ENCODE data around the gene RAB3IP.

The RAB3IP gene

GRCh38 chr12:69738351-69739286 lies at the start of gene RAB3IP:
TSS of gene RAB3IP (plus strand) at chr12:69738860. CDS start at chr12:69755409, 16,549 bp downstream.
- peak within 1 kb of the TSS; percentile 98 for H2AFZ ChIP-seq (ENCODE audit: low read length)
- H4K20me1 ChIP-seq (ENCODE audit: insufficient read depth, low read length, poor library complexity, severe bottlenecking), result peaks cover 21% of the 10 kb centered on the region
- no peaks in the 10 kb centered on the region for H3K9me3 ChIP-seq (ENCODE audit: insufficient read depth, low read depth, low read length)
- peak within 1 kb of the TSS; percentile 87 for H3K4me3 ChIP-seq (ENCODE audit: low read length, poor library complexity, severe bottlenecking)
- H3K9ac ChIP-seq (ENCODE audit: low read depth, low read length, poor library complexity, severe bottlenecking), result peak within 1 kb of the TSS; percentile 70
- no peaks in the 10 kb centered on the region for H3K36me3 ChIP-seq (ENCODE audit: insufficient read depth, low read length)
- no peaks in the 10 kb centered on the region for H3K27me3 ChIP-seq (ENCODE audit: insufficient read depth, low read length, poor library complexity, severe bottlenecking)
- peak; percentile 54 for TF ChIP-seq CTCF (conservative IDR thresholded peaks at IDR 0.05; ENCODE audit: low read length)
- TF ChIP-seq EZH2phosphoT487 (IDR thresholded peaks at IDR 0.05; ENCODE audit: borderline replicate concordance), result no peak
- no peaks in the 10 kb centered on the region for H3K9me2 ChIP-seq (replicated peaks; ENCODE audit: low read depth, low read length)
- H3K4me1 ChIP-seq (ENCODE audit: insufficient read depth, low read length, poor library complexity, severe bottlenecking), result peaks cover 36% of the 10 kb centered on the region
- H3K4me2 ChIP-seq (ENCODE audit: low read depth, low read length, poor library complexity, severe bottlenecking), result peak within 1 kb of the TSS; percentile 91
- no peaks in the 10 kb centered on the region for H3F3A ChIP-seq (ENCODE audit: low read depth)
- H3K79me2 ChIP-seq (ENCODE audit: insufficient read depth, low read length), result peaks cover 39% of the 10 kb centered on the region

GRCh38 chr12:69689638-69690037 lies 49.0 kb upstream of the RAB3IP start:
- H3K9ac ChIP-seq (ENCODE audit: low read depth, low read length, poor library complexity, severe bottlenecking), result no peak overlapping the region
- H3K9me2 ChIP-seq (replicated peaks; ENCODE audit: low read depth, low read length), result no peaks in the 10 kb centered on the region
- H3F3A ChIP-seq (ENCODE audit: low read depth), result no peaks in the 10 kb centered on the region
- H3K36me3 ChIP-seq (ENCODE audit: insufficient read depth, low read length), result no peaks in the 10 kb centered on the region
- no peak for TF ChIP-seq EZH2phosphoT487 (IDR thresholded peaks at IDR 0.05; ENCODE audit: borderline replicate concordance)
- TF ChIP-seq CTCF (conservative IDR thresholded peaks at IDR 0.05; ENCODE audit: low read length), result no peak
- no peak overlapping the region for H3K4me3 ChIP-seq (ENCODE audit: low read length, poor library complexity, severe bottlenecking)
- no peaks in the 10 kb centered on the region for H3K9me3 ChIP-seq (ENCODE audit: insufficient read depth, low read depth, low read length)
- H3K79me2 ChIP-seq (ENCODE audit: insufficient read depth, low read length), result no peaks in the 10 kb centered on the region
- H4K20me1 ChIP-seq (ENCODE audit: insufficient read depth, low read length, poor library complexity, severe bottlenecking), result no peaks in the 10 kb centered on the region
- H2AFZ ChIP-seq (ENCODE audit: low read length), result peak overlapping the region; percentile 48; the same call in 1 of the 2 replicates
- H3K27me3 ChIP-seq (ENCODE audit: insufficient read depth, low read length, poor library complexity, severe bottlenecking), result no peaks in the 10 kb centered on the region
- H3K4me1 ChIP-seq (ENCODE audit: insufficient read depth, low read length, poor library complexity, severe bottlenecking), result no peaks in the 10 kb centered on the region
- no peak overlapping the region for H3K4me2 ChIP-seq (ENCODE audit: low read depth, low read length, poor library complexity, severe bottlenecking)

GRCh38 chr12:69694123-69694522 lies 44.5 kb upstream of the RAB3IP start:
- TF ChIP-seq CTCF (conservative IDR thresholded peaks at IDR 0.05; ENCODE audit: low read length) (no peak), EZH2phosphoT487 (IDR thresholded peaks at IDR 0.05; ENCODE audit: borderline replicate concordance) (no peak)

More at GRCh38 chr12:69694123-69694522, 44.5 kb upstream of the RAB3IP start:
- H2AFZ ChIP-seq (ENCODE audit: low read length), result no peak overlapping the region; the same call in 1 of the 2 replicates
- H4K20me1 ChIP-seq (ENCODE audit: insufficient read depth, low read length, poor library complexity, severe bottlenecking), result no peaks in the 10 kb centered on the region
- no peaks in the 10 kb centered on the region for H3K4me1 ChIP-seq (ENCODE audit: insufficient read depth, low read length, poor library complexity, severe bottlenecking)
- no peaks in the 10 kb centered on the region for H3K79me2 ChIP-seq (ENCODE audit: insufficient read depth, low read length)
- H3F3A ChIP-seq (ENCODE audit: low read depth), result no peaks in the 10 kb centered on the region
- no peaks in the 10 kb centered on the region for H3K27me3 ChIP-seq (ENCODE audit: insufficient read depth, low read length, poor library complexity, severe bottlenecking)
- H3K9ac ChIP-seq (ENCODE audit: low read depth, low read length, poor library complexity, severe bottlenecking), result no peak overlapping the region
- no peak overlapping the region for H3K4me2 ChIP-seq (ENCODE audit: low read depth, low read length, poor library complexity, severe bottlenecking)
- H3K4me3 ChIP-seq (ENCODE audit: low read length, poor library complexity, severe bottlenecking), result no peak overlapping the region
- no peaks in the 10 kb centered on the region for H3K9me3 ChIP-seq (ENCODE audit: insufficient read depth, low read depth, low read length)
- H3K9me2 ChIP-seq (replicated peaks; ENCODE audit: low read depth, low read length), result no peaks in the 10 kb centered on the region
- no peaks in the 10 kb centered on the region for H3K36me3 ChIP-seq (ENCODE audit: insufficient read depth, low read length)
